GM23248 (cell line): ENCODE measurements around the gene COL23A1.

Experiments
- EZH2 ChIP-seq: fragments of 200-600 bp; sonication (generic); IDR thresholded peaks from 2 replicates; pipeline ENCODE4 v1.6.1; 2018; ENCODE audit warnings: antibody characterized with exemption, mild to moderate bottlenecking; ENCODE audit not compliant: insufficient read depth, poor library complexity, severe bottlenecking
- EZH2phosphoT487 ChIP-seq: fragments of 200-600 bp; sonication (generic); IDR thresholded peaks from 2 replicates; pipeline ENCODE4 v1.6.1; 2018; ENCODE audit warnings: antibody characterized with exemption, moderate library complexity, mild to moderate bottlenecking, low read depth; ENCODE audit not compliant: insufficient read depth

DNA sequence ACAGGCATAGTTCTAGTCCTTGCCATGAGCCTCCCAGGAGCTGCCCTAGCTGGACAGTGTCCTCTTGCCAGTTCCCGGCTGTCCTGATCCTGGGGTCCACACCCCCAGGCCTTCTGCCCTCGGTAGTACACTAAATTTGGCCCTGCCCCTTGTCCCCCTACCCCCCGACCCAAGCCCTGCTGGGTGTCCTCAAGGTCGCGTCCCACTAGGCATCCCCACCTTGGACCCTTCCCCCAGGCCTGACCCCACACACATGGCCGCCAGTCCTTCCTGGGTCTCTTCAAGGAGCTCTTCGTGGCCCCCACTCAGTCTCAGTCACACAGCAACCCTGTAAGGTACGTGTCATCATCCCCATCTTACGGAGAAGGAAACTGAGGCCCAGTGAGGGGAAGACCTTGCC, 317.6 kb downstream of the COL23A1 start:
- TF ChIP-seq EZH2, result no peak
- TF ChIP-seq EZH2phosphoT487, result no peak
